Endothelial cell of umbilical vein (primary cell): ENCODE results near the gene OARD1. TPM values are rescaled to one million over a fixed set of nuclear protein-coding genes. Genes with fewer than 3 reads are reported as not detected.
"Not testable (repeated sequence)": the region's sequence is repeated elsewhere in the genome, so short reads cannot be mapped to it uniquely, and the experiment has no call there.

Source experiments
- BruUV-seq: library from RNA; stranded (reverse); fragments of 400-500 nt; replicated peaks from 2 replicates; lab custom pipeline; 2021; lab: Mats Ljungman, UMichigan
- CTCF ChIA-PET: fragments of 300-600, 350-600 bp; sonication (Branson Sonifier 250); formaldehyde crosslinking; loops from one replicate; lab custom pipeline; 2021; ENCODE audit warnings: antibody characterized with exemption, inconsistent platforms; lab: Charles Lee
- POLR2A ChIA-PET: fragments of 300-600, 350-600 bp; sonication (Branson Sonifier 250); formaldehyde crosslinking; loops from one replicate; lab custom pipeline; 2021; ENCODE audit warnings: antibody characterized with exemption, inconsistent platforms; lab: Charles Lee
- DNase-seq: peaks from one replicate; pipeline ENCODE4 v3.0.0-alpha.2; 2011; ENCODE audit warnings: low read depth, low spot score
- FAIRE-seq: peaks from 2 replicates; lab custom pipeline; 2011; peaks lifted over from hg19 to GRCh38; lab: Jason Lieb, UNC
- H2AFZ ChIP-seq: 2 replicates; pipeline ENCODE4 v1.6.0; 2012; ENCODE audit warnings: low read depth, low read length, control low read depth, inconsistent platforms
- H3K27ac ChIP-seq: 2 replicates; pipeline ENCODE4 v1.5.1; 2011; ENCODE audit warnings: low read depth, mild to moderate bottlenecking, control low read depth, low read length, moderate library complexity; ENCODE audit not compliant: insufficient read depth
- H3K27me3 ChIP-seq, 2 experiments: 2 replicates each; pipeline versions ENCODE4 v1.6.0 to v1.6.1; 2011; ENCODE audit warnings: low read length in 2 of 2, mixed read lengths in 1 of 2; ENCODE audit not compliant: control insufficient read depth in 2 of 2, insufficient read depth in 2 of 2
- H3K36me3 ChIP-seq, 2 experiments: 2 replicates in 1 of 2; 3 replicates in 1 of 2; pipeline ENCODE4 v1.5.1; 2011; ENCODE audit warnings: low read length in 2 of 2, mild to moderate bottlenecking in 1 of 2, moderate library complexity in 1 of 2; ENCODE audit not compliant: control insufficient read depth in 2 of 2, insufficient read depth in 2 of 2; ENCODE audit errors: extremely low read depth in 1 of 2
- H3K4me1 ChIP-seq: 3 replicates; pipeline ENCODE4 v1.5.1; 2011; ENCODE audit warnings: mild to moderate bottlenecking, low read length; ENCODE audit not compliant: control insufficient read depth, insufficient read depth; ENCODE audit errors: extremely low read depth
- H3K4me2 ChIP-seq: 2 replicates; pipeline ENCODE4 v1.6.1; 2011; ENCODE audit warnings: low read length, control low read depth, mixed read lengths; ENCODE audit not compliant: insufficient read depth
- H3K4me3 ChIP-seq, 3 experiments: fragments of 200-600 bp in 1 of 3; sonication (generic), shearing (Covaris generic) in 1 of 3; replicated peaks in 1 of 3; 2 replicates each; pipeline ENCODE4 v1.5.1; 2011 to 2016; ENCODE audit warnings: control low read depth in 3 of 3, low read length in 3 of 3, mild to moderate bottlenecking in 2 of 3, inconsistent platforms in 1 of 3, low read depth in 1 of 3, moderate library complexity in 1 of 3; ENCODE audit not compliant: insufficient read depth in 1 of 3
- H3K79me2 ChIP-seq: 2 replicates; pipeline ENCODE4 v1.6.0; 2012; ENCODE audit warnings: low read length, inconsistent platforms; ENCODE audit not compliant: control insufficient read depth, insufficient read depth
- H3K9ac ChIP-seq: replicated peaks from 2 replicates; pipeline ENCODE3; 2011; ENCODE audit warnings: low read length, control low read depth; ENCODE audit not compliant: insufficient read depth; ENCODE audit errors: extremely low read depth
- H3K9me1 ChIP-seq: replicated peaks from 3 replicates; pipeline ENCODE4 v1.6.0; 2011; ENCODE audit warnings: mild to moderate bottlenecking, low read length; ENCODE audit not compliant: control insufficient read depth, insufficient read depth; ENCODE audit errors: extremely low read depth
- H3K9me3 ChIP-seq: replicated peaks from 2 replicates; pipeline ENCODE4 v1.5.1; 2012; ENCODE audit warnings: low read length, inconsistent platforms; ENCODE audit not compliant: control insufficient read depth, insufficient read depth
- H4K20me1 ChIP-seq: replicated peaks from 2 replicates; pipeline ENCODE3; 2011; ENCODE audit warnings: mild to moderate bottlenecking, low read length; ENCODE audit not compliant: control insufficient read depth, insufficient read depth; ENCODE audit errors: extremely low read depth
- EZH2 ChIP-seq: IDR thresholded peaks from 2 replicates; pipeline ENCODE4 v1.6.1; 2012; ENCODE audit warnings: borderline replicate concordance, low read depth, mild to moderate bottlenecking, moderate library complexity, low read length, inconsistent platforms; ENCODE audit not compliant: severe bottlenecking
- dilution Hi-C: fragments of 300-500 bp; cut with MboI; formaldehyde crosslinking; loops from one replicate; pipeline ENCODE4 v1.15.0; 2019; ENCODE audit warnings: low sequenced_read_pairs; ENCODE audit not compliant: extremely low pct_ligation_motif_present
- intact Hi-C: fragments of 100-400 bp; cut with micrococcal nuclease; formaldehyde crosslinking; loops from one replicate; pipeline ENCODE4 v1.10.0; 2022
- polyA plus RNA-seq, 4 experiments: library from polyadenylated mRNA; depleted of rRNA in 3 of 4; stranded (reverse) in 3 of 4; unstranded in 1 of 4; fragments of >200 nt; gene quantifications; 2 replicates each; pipeline versions ENCODE4 v1.2.1 to v1.2.3, GENCODE V29; 2011 to 2012; ENCODE audit warnings: missing spikeins in 1 of 4
- total RNA-seq: library from RNA; stranded (reverse); gene quantifications from 2 replicates; pipeline ENCODE4 v1.2.3, GENCODE V29; 2021

OARD1 gene
- total and polyA plus RNA-seq, 2 donors (not counting 3 experiments of a cell fraction or from before 2014, with no cell fraction given): 5.2 to 13.0 TPM

DNA sequence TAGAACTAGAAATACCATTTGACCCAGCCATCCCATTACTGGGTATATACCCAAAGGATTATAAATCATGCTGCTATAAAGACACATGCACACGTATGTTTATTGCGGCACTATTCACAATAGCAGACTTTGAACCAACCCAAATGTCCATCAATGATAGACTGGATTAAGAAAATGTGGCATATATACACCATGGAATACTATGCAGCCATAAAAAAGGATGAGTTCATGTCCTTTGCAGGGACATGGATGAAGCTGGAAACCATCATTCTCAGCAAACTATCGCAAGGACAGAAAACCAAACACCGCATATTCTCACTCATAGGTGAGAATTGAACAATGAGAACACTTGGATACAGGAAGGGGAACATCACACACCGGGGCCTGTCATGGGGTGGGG, 56.3 kb downstream of the OARD1 start:
- H3K27ac ChIP-seq, CTCF ChIA-PET, dilution Hi-C loops, H3K4me2 ChIP-seq, H4K20me1 ChIP-seq, POLR2A ChIA-PET, H3K9me1 ChIP-seq, H3K9ac ChIP-seq, H3K9me3 ChIP-seq, H3K4me3 ChIP-seq, H2AFZ ChIP-seq, BruUV-seq, intact Hi-C loops, FAIRE-seq, H3K27me3 ChIP-seq, H3K79me2 ChIP-seq, H3K36me3 ChIP-seq, DNase-seq, H3K4me1 ChIP-seq: not testable (repeated sequence)

- CTCF ChIA-PET: interaction anchor here (1.3 kb wide), 1 partner anchor 10 kb away, joined by 3 read pairs; no protein-coding TSS in a partner anchor
- dilution Hi-C loops: no loop called here
Observed at GRCh38 chr6:41014780-41015179, 57.4 kb downstream of the OARD1 start.

More at GRCh38 chr6:41014780-41015179, 57.4 kb downstream of the OARD1 start:
- Histone ChIP-seq H3K4me2 (no peak overlapping the region), H3K79me2 (no peaks in the 10 kb centered on the region), H3K9ac (no peak overlapping the region), H2AFZ (no peak overlapping the region), H3K4me1 (no peaks in the 10 kb centered on the region), H3K36me3 (no peaks in the 10 kb centered on the region), H3K27me3 (peaks cover 3 to 5% of the 10 kb centered on the region in 2 experiments), H3K4me3 (no peak overlapping the region), H3K27ac (no peak overlapping the region), H3K9me3 (no peaks in the 10 kb centered on the region), H3K9me1 (no peaks in the 10 kb centered on the region), H4K20me1 (no peaks in the 10 kb centered on the region)
- POLR2A ChIA-PET: no interaction called here
- DNase-seq: no peak
- BruUV-seq: no TSS peak
- FAIRE-seq: no peak
- intact Hi-C loops: no loop called here
- no peak for TF ChIP-seq EZH2

Other genes starting within 250 kb of the OARD1 start
- 0.20 and 0.32 TPM in 2 replicates for gene UNC5CL, start 33.1 kb downstream of the OARD1 start, total RNA-seq
- gene UNC5CL, start 33.1 kb downstream of the OARD1 start, polyA plus RNA-seq: 0.11 and 0.14 TPM in 2 replicates
- gene TSPO2, start 29.9 kb downstream of the OARD1 start, total RNA-seq: not detected in 2 replicates
- not detected in 2 replicates for gene TSPO2, start 29.9 kb downstream of the OARD1 start, polyA plus RNA-seq
- not detected in 2 replicates for gene APOBEC2, start 19.2 kb downstream of the OARD1 start, total RNA-seq
- not detected in 2 replicates for gene APOBEC2, start 19.2 kb downstream of the OARD1 start, polyA plus RNA-seq
- 29.0 and 30.9 TPM in 2 replicates for gene NFYA, start 618 bp upstream of the OARD1 start, total RNA-seq
- gene NFYA, start 618 bp upstream of the OARD1 start, polyA plus RNA-seq: 12.2 and 13.1 TPM in 2 replicates
- not detected in 2 replicates for gene TREML1, start 82.0 kb upstream of the OARD1 start, total RNA-seq
- gene TREML1, start 82.0 kb upstream of the OARD1 start, polyA plus RNA-seq: not detected in 2 replicates
- gene TREM2, start 90.8 kb upstream of the OARD1 start, total RNA-seq: not detected in 2 replicates
- gene TREM2, start 90.8 kb upstream of the OARD1 start, polyA plus RNA-seq: not detected in 2 replicates
- gene TREML2, start 128.8 kb upstream of the OARD1 start, total RNA-seq: not detected in 2 replicates
- gene TREML2, start 128.8 kb upstream of the OARD1 start, polyA plus RNA-seq: not detected in 2 replicates
- not detected in 2 replicates for gene TREML4, start 156.0 kb upstream of the OARD1 start, total RNA-seq
- gene TREML4, start 156.0 kb upstream of the OARD1 start, polyA plus RNA-seq: not detected in 2 replicates
- gene TREM1, start 214.3 kb upstream of the OARD1 start, total RNA-seq: not detected in 2 replicates
- not detected in 2 replicates for gene TREM1, start 214.3 kb upstream of the OARD1 start, polyA plus RNA-seq